Activated T-helper 1 cell treated with anti-CD3 and anti-CD28 coated beads, Interleukin-2, amount 50 U/mL, for 16 hours (primary cell): ENCODE data around the gene SATL1.
"Not testable (repeated sequence)": the region's sequence is repeated elsewhere in the genome, so short reads cannot be mapped to it uniquely, and the experiment has no call there.

Experiments
- DNase-seq, 2 donors: peaks; one replicate each; pipeline ENCODE4 v3.0.0-alpha.2; 2020; ENCODE audit warnings: low read depth in 1 of 2, low spot score in 1 of 2

The SATL1 gene

GRCh38 chrX:85243761-85244449 is at the start of gene SATL1, which contains the start of gene ZNF711:
Gene SATL1 (minus strand): TSS chrX:85243779. CDS start chrX:85108968, 134,811 bp downstream.
Gene ZNF711 (plus strand): TSS chrX:85243991. CDS start chrX:85247573, 3,582 bp downstream.
- no peak for DNase-seq

GRCh38 chrX:85288992-85289723 is 45.6 kb upstream of the SATL1 start:
- DNase-seq, result no peak

- DNase-seq, result not testable (repeated sequence)
These were observed 41.7 kb upstream of the SATL1 start for GRCh38 chrX:85285286-85285685.

- no peak for DNase-seq
These were observed 1.1 kb upstream of the SATL1 start for GRCh38 chrX:85244450-85245211.

GRCh38 chrX:85243155-85243554 is 424 bp downstream of the SATL1 start:
- DNase-seq, result no peak

- no peak for DNase-seq
These were observed 20.2 kb downstream of the SATL1 start for GRCh38 chrX:85223359-85223758.

GRCh38 chrX:85221361-85221760 is 22.2 kb downstream of the SATL1 start:
- no peak for DNase-seq

GRCh38 chrX:85215946-85216345 is 27.6 kb downstream of the SATL1 start:
- DNase-seq, result no peak

- DNase-seq, result no peak
These were observed 29.6 kb downstream of the SATL1 start for GRCh38 chrX:85213792-85214530.

GRCh38 chrX:85203461-85203970 is 40.1 kb downstream of the SATL1 start:
- DNase-seq, result no peak

- no peak for DNase-seq
These were observed 47.3 kb downstream of the SATL1 start for GRCh38 chrX:85196319-85196718.

- DNase-seq, result no peak
These were observed 83.9 kb downstream of the SATL1 start for GRCh38 chrX:85159644-85160043.

GRCh38 chrX:85140964-85141363 is 102.6 kb downstream of the SATL1 start:
- no peak for DNase-seq

GRCh38 chrX:85139422-85139821 is 104.2 kb downstream of the SATL1 start:
- DNase-seq, result no peak

GRCh38 chrX:85136409-85136808 is 107.2 kb downstream of the SATL1 start:
- no peak for DNase-seq

- DNase-seq, result no peak
These were observed 128.3 kb downstream of the SATL1 start for GRCh38 chrX:85115252-85115651.

GRCh38 chrX:85114776-85115175 is 128.8 kb downstream of the SATL1 start:
- no peak for DNase-seq

- DNase-seq, result no peak
These were observed 129.4 kb downstream of the SATL1 start for GRCh38 chrX:85114171-85114570.

- DNase-seq, result no peak
These were observed 129.8 kb downstream of the SATL1 start for GRCh38 chrX:85113746-85114145.

GRCh38 chrX:85112293-85112692 is 131.3 kb downstream of the SATL1 start:
- DNase-seq, result no peak

- DNase-seq, result no peak
These were observed 132.2 kb downstream of the SATL1 start for GRCh38 chrX:85111347-85111746.
